OCI-LY1 (cell line): Measurements from ENCODE around the gene SAMD14.

ENCODE experiments used
- EZH2 ChIP-seq: fragments of 200-600 bp; sonication (generic), shearing (Covaris generic); IDR thresholded peaks from 2 replicates; pipeline ENCODE4 v1.8.0; 2017; ENCODE audit warnings: borderline replicate concordance, mixed run types, mild to moderate bottlenecking, antibody characterized with exemption, low read length, moderate library complexity, mixed read lengths
- TF ChIP-seq, protein P1 (sequence below): fragments of 200-600 bp; sonication (generic), shearing (Covaris generic); IDR thresholded peaks from 2 replicates; pipeline ENCODE4 v1.5.1; 2017; ENCODE audit warnings: mild to moderate bottlenecking, antibody characterized with exemption, low read length, moderate library complexity, mixed read lengths

DNA sequence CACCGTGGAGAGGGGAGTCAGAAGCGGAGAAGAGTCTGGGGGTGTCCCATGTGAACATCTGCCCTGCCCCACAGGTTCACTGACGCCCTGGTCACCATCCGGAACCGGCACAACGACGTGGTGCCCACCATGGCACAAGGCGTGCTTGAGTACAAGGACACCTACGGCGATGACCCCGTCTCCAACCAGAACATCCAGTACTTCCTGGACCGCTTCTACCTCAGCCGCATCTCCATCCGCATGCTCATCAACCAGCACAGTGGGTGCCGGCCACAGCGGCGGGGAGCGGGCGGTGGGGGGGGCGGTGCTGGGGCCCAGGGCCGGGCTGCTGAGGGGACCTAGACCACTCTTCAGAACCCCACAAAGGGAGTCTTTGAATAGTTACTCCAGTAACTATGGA is 24.1 kb downstream of the SAMD14 start:
- TF ChIP-seq, protein P1, sequence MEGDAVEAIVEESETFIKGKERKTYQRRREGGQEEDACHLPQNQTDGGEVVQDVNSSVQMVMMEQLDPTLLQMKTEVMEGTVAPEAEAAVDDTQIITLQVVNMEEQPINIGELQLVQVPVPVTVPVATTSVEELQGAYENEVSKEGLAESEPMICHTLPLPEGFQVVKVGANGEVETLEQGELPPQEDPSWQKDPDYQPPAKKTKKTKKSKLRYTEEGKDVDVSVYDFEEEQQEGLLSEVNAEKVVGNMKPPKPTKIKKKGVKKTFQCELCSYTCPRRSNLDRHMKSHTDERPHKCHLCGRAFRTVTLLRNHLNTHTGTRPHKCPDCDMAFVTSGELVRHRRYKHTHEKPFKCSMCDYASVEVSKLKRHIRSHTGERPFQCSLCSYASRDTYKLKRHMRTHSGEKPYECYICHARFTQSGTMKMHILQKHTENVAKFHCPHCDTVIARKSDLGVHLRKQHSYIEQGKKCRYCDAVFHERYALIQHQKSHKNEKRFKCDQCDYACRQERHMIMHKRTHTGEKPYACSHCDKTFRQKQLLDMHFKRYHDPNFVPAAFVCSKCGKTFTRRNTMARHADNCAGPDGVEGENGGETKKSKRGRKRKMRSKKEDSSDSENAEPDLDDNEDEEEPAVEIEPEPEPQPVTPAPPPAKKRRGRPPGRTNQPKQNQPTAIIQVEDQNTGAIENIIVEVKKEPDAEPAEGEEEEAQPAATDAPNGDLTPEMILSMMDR, result no peak
- TF ChIP-seq EZH2, result no peak
